ENCODE data around the gene ARHGEF17.

The ARHGEF17 gene

DNA sequence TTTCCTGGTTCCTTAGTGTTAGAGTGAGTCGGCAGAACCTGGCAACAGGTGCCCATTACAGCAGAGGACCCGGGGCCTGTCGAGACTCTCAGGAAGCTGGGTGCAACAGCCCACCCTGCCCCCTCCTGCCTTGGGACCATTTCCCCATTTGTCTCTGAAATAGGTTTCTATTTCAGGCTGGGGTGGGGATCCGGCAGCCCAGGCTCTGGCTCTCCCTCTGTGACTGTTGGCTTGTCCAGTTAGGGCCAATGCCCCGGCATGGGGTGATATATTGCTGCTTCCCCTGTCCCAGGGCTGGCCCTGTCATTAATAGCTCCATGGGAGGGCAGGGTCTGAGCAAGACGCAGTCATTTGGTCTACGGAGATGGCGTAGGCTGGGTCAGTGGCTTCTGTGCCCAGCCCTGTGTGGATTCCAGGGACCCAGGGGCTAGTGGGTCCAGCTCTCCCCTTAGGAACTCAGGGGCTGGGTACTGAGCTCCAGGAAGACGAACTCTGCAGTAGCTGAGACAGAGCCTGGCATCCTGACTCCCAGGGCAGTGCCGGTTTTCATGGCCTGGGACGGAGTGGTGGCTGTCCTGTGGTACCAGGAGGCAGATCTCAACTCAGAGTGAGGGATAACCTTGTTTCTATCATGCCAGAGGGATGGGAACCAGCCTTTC lies 33.2 kb upstream of the ARHGEF17 start:
- no peak overlapping the region for H3K4me3 ChIP-seq (ENCODE audit: low read depth, low read length)
- no peak for DNase-seq (ENCODE audit: low read depth, low spot score)
- in situ Hi-C loops (cut with HindIII; ENCODE audit: low sequenced_read_pairs): no loop called here
- TF ChIP-seq, protein P1, sequence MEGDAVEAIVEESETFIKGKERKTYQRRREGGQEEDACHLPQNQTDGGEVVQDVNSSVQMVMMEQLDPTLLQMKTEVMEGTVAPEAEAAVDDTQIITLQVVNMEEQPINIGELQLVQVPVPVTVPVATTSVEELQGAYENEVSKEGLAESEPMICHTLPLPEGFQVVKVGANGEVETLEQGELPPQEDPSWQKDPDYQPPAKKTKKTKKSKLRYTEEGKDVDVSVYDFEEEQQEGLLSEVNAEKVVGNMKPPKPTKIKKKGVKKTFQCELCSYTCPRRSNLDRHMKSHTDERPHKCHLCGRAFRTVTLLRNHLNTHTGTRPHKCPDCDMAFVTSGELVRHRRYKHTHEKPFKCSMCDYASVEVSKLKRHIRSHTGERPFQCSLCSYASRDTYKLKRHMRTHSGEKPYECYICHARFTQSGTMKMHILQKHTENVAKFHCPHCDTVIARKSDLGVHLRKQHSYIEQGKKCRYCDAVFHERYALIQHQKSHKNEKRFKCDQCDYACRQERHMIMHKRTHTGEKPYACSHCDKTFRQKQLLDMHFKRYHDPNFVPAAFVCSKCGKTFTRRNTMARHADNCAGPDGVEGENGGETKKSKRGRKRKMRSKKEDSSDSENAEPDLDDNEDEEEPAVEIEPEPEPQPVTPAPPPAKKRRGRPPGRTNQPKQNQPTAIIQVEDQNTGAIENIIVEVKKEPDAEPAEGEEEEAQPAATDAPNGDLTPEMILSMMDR (IDR thresholded peaks at IDR 0.05; ENCODE audit: low read depth, low read length): no peak

- H3K4me3 ChIP-seq (ENCODE audit: low read depth, low read length): no peak overlapping the region
- DNase-seq (ENCODE audit: low read depth, low spot score): no peak
- TF ChIP-seq, protein P1 (IDR thresholded peaks at IDR 0.05; ENCODE audit: low read depth, low read length): no peak
- in situ Hi-C loops (cut with HindIII; ENCODE audit: low sequenced_read_pairs): no loop called here
Measured at GRCh38 chr11:73275381-73275750, 32.7 kb upstream of the ARHGEF17 start.

DNA sequence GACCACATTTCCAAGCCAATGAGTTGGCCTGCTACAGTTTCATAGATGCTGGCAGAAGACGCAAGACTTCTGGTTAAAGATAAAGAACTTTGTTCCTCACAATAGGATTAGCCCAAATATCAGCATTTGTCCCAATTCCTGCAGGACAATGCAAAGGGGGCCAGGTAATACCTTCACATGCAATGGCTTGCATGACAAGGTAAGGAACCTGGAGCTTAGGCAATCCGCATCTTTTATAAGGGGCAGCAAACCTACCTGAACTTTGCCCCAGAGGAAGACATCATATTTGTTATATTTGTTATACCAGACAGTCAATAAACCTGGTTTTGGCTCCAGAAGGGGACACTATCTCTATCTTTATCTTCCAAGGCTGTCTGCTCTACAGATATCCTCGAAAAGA lies 30.6 kb upstream of the ARHGEF17 start:
- TF ChIP-seq, protein P1 (IDR thresholded peaks at IDR 0.05; ENCODE audit: low read depth, low read length): no peak
- in situ Hi-C loops (cut with HindIII; ENCODE audit: low sequenced_read_pairs): no loop called here

DNA sequence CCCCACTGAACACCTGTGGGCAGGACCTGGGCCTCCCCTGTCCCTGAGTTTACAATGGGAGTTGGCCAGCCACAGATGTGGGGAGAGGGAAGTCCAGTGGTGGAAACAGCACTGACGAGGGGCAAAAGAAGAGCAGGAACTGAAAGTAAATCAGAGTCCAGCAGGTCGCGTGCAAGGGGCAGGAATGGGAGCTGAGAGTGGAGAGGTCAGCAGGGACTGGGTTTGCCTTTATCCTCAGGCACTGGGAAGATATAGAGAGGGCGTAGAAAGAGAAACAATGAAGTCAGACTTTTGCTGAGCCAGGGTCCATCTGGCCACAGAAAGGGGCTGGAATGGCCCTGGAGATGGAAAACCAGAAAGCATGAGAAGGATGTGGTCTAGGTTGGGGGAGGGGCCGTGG lies 27.4 kb upstream of the ARHGEF17 start:
- no peak for DNase-seq (ENCODE audit: low read depth, low spot score)
- no peak overlapping the region for H3K4me3 ChIP-seq (ENCODE audit: low read depth, low read length)
- in situ Hi-C loops (cut with HindIII; ENCODE audit: low sequenced_read_pairs): no loop called here
- TF ChIP-seq, protein P1 (IDR thresholded peaks at IDR 0.05; ENCODE audit: low read depth, low read length): no peak

More for the DNA sequence above, 30.6 kb upstream of the ARHGEF17 start:
- no peak overlapping the region for H3K4me3 ChIP-seq (ENCODE audit: low read depth, low read length)
- DNase-seq (ENCODE audit: low read depth, low spot score): no peak

DNA sequence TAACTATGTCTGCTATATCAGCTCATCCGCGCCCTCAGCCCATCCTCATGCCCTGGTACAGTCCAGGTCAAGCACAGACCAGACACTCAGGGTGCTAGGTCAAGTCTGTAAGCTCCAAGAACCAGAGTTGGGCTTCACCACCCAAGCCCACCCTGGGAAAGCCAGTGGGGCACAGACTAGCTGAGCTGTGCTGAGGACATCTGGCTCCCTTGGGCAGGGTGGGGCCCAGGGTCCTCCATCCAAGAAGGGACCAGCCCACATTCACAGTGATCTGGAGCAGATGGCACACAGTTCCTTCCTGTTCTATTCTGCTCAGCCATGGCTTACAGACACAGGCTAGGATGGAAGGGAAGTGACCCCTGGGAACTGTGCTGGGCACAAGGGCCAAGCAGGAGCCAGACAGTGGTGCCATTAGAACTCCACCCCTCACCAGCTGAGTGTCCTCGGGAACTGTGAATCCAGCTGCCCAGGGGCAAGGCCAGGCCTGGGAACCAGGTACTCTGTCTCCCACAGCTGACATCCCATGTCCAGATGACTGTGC lies 26.8 kb upstream of the ARHGEF17 start:
- TF ChIP-seq, protein P1 (IDR thresholded peaks at IDR 0.05; ENCODE audit: low read depth, low read length): no peak
- no peak for DNase-seq (ENCODE audit: low read depth, low spot score)
- in situ Hi-C loops (cut with HindIII; ENCODE audit: low sequenced_read_pairs): no loop called here
- H3K4me3 ChIP-seq (ENCODE audit: low read depth, low read length): no peak overlapping the region

DNA sequence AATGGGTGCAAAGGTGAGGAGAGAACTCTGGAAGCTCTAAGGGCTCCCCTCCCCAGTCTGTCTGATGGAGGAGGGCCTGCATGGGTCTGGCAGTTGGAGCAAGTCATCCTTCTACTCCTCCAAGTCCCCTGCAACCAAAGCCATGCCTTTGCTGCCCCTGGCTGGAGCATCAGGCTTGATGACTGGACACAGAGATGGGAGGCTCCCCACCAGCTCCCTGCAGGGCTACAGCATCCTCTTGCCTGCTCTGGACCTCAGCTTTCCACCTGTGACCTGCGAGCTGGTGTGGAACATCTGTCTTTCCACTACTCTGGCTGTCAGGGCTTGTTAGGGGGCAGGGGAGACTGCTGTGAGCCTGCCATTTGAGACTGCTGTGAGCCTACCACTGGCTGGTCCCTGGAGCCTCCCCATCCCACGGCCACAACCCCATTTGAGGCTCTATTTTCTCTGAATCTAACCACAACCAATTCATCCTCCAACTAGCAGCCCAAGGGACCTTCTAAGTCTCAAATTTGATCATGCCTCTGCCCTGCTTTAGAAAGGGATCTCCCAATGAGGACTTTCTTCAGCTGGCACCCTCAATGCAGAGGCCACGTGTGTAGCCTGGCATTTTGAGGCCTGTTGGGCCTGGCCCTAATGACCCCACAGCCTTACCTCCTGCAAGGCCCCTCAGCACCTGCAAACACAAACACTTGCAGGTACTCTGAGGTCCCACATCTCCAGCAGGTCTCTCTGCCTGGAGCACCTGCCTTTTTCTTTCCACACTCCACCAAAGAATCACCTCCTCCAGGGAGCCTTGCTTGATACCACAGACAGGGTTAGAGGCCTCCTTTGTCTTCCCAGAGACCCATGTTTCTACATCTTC lies 26.0 kb upstream of the ARHGEF17 start:
- in situ Hi-C loops (cut with HindIII; ENCODE audit: low sequenced_read_pairs): no loop called here
- DNase-seq (ENCODE audit: low read depth, low spot score): no peak
- TF ChIP-seq, protein P1 (IDR thresholded peaks at IDR 0.05; ENCODE audit: low read depth, low read length): no peak
- H3K4me3 ChIP-seq (ENCODE audit: low read depth, low read length): no peak overlapping the region
